Mesenchymal stem cell (in vitro differentiated cells and primary cell): ENCODE measurements around the gene CELF4.
A peak's percentile ranks its signal among the peaks of the same experiment; 100 is the strongest.

Source experiments
- DNase-seq: peaks from one replicate; pipeline ENCODE4 v3.0.0-alpha.2; 2013
- H2AFZ ChIP-seq: one replicate; pipeline ENCODE4 v1.6.1; 2013; ENCODE audit warnings: low read depth, mild to moderate bottlenecking, control low read depth, inconsistent platforms, low read length, moderate library complexity
- H2AK5ac ChIP-seq: 2 replicates; pipeline ENCODE4 v1.6.1; 2013; ENCODE audit warnings: low read length, moderate library complexity, mild to moderate bottlenecking, inconsistent platforms; ENCODE audit not compliant: severe bottlenecking
- H2BK120ac ChIP-seq: one replicate; pipeline ENCODE4 v1.6.1; 2013; ENCODE audit warnings: low read depth, mild to moderate bottlenecking, inconsistent platforms, low read length, moderate library complexity
- H2BK12ac ChIP-seq, 2 experiments: one replicate each; pipeline ENCODE4 v1.6.1; 2013; ENCODE audit warnings: inconsistent platforms in 2 of 2, low read length in 2 of 2, mild to moderate bottlenecking in 2 of 2, moderate library complexity in 2 of 2, control low read depth in 1 of 2
- H2BK15ac ChIP-seq: one replicate; pipeline ENCODE4 v1.6.1; 2013; ENCODE audit warnings: mild to moderate bottlenecking, low read depth, inconsistent platforms; ENCODE audit not compliant: poor library complexity, severe bottlenecking
- H2BK5ac ChIP-seq: 2 replicates; pipeline ENCODE4 v1.6.1; 2013; ENCODE audit warnings: low read depth, mild to moderate bottlenecking, low read length, control low read depth, inconsistent platforms; ENCODE audit not compliant: poor library complexity, severe bottlenecking
- H3K14ac ChIP-seq, 2 experiments: one replicate each; pipeline ENCODE4 v1.6.1; 2013; ENCODE audit warnings: inconsistent platforms in 2 of 2, low read length in 2 of 2, control low read depth in 1 of 2, mild to moderate bottlenecking in 1 of 2, moderate library complexity in 1 of 2
- H3K18ac ChIP-seq, 2 experiments: one replicate each; pipeline ENCODE4 v1.6.1; 2013; ENCODE audit warnings: inconsistent platforms in 2 of 2, low read length in 2 of 2, control low read depth in 1 of 2, low read depth in 1 of 2, mild to moderate bottlenecking in 1 of 2
- H3K23ac ChIP-seq, 2 experiments: one replicate each; pipeline ENCODE4 v1.6.1; 2013; ENCODE audit warnings: inconsistent platforms in 2 of 2, low read length in 2 of 2, mild to moderate bottlenecking in 2 of 2, moderate library complexity in 2 of 2, control low read depth in 1 of 2
- H3K27ac ChIP-seq: 2 replicates; pipeline ENCODE4 v1.5.1; 2013; ENCODE audit warnings: mild to moderate bottlenecking, moderate library complexity, low read length, control low read depth, inconsistent platforms; ENCODE audit not compliant: poor library complexity, severe bottlenecking
- H3K27me3 ChIP-seq, 2 experiments: 2 replicates each; pipeline versions ENCODE4 v1.6.1 to v1.7.0; 2013; ENCODE audit warnings: low read length in 2 of 2, mild to moderate bottlenecking in 2 of 2, moderate library complexity in 2 of 2, control low read depth in 1 of 2, inconsistent platforms in 1 of 2; ENCODE audit not compliant: control insufficient read depth in 1 of 2, insufficient read depth in 1 of 2
- H3K36me3 ChIP-seq, 2 experiments: 2 replicates each; pipeline versions ENCODE4 v1.6.1 to v1.7.0; 2013; ENCODE audit warnings: low read length in 2 of 2, control low read depth in 1 of 2, inconsistent platforms in 1 of 2, low read depth in 1 of 2, mild to moderate bottlenecking in 1 of 2; ENCODE audit not compliant: insufficient read depth in 2 of 2, control insufficient read depth in 1 of 2
- H3K4ac ChIP-seq, 2 experiments: one replicate each; pipeline ENCODE4 v1.6.1; 2013; ENCODE audit warnings: inconsistent platforms in 2 of 2, low read length in 2 of 2, mild to moderate bottlenecking in 2 of 2, moderate library complexity in 2 of 2, control low read depth in 1 of 2, low read depth in 1 of 2
- H3K4me1 ChIP-seq: 2 replicates; pipeline ENCODE4 v1.6.1; 2013; ENCODE audit warnings: low read depth, low read length, control low read depth; ENCODE audit not compliant: control insufficient read depth, insufficient read depth
- H3K4me2 ChIP-seq: 2 replicates; pipeline ENCODE4 v1.6.1; 2013; ENCODE audit warnings: low read length, mild to moderate bottlenecking, inconsistent platforms; ENCODE audit not compliant: poor library complexity, severe bottlenecking
- H3K4me3 ChIP-seq, 2 experiments: 2 replicates each; pipeline versions ENCODE4 v1.5.1 to v1.7.0; 2013; ENCODE audit warnings: low read length in 2 of 2, mild to moderate bottlenecking in 2 of 2, control low read depth in 1 of 2, low read depth in 1 of 2; ENCODE audit not compliant: insufficient read depth in 1 of 2
- H3K79me1 ChIP-seq: replicated peaks from 2 replicates; pipeline ENCODE4 v1.6.1; 2013; ENCODE audit warnings: mild to moderate bottlenecking, control low read depth, low read length, inconsistent platforms; ENCODE audit not compliant: poor library complexity, severe bottlenecking
- H3K9ac ChIP-seq: 2 replicates; pipeline ENCODE4 v1.7.0; 2013; ENCODE audit warnings: mild to moderate bottlenecking, low read length, moderate library complexity
- H3K9me3 ChIP-seq: 2 replicates; pipeline ENCODE4 v1.7.0; 2013; ENCODE audit warnings: mild to moderate bottlenecking, low read length; ENCODE audit not compliant: control insufficient read depth
- H4K8ac ChIP-seq: one replicate; pipeline ENCODE4 v1.6.1; 2013; ENCODE audit warnings: inconsistent platforms, mild to moderate bottlenecking, low read length, moderate library complexity
- H4K91ac ChIP-seq: one replicate; pipeline ENCODE4 v1.6.1; 2013; ENCODE audit warnings: mild to moderate bottlenecking, low read length, inconsistent platforms
- WGBS: methylation state at CpG from one replicate; pipeline ENCODE4 v1.1.7; 2013; ENCODE audit warnings: mixed read lengths; 5-methylcytosine and 5-hydroxymethylcytosine counted together

CELF4 gene

GRCh38 chr18:37451239-37451825 lies 114.3 kb downstream of the CELF4 start:
- H4K8ac ChIP-seq, result peak overlapping the region; percentile 12
- no peaks in the 10 kb centered on the region for H3K79me1 ChIP-seq
- no peak for DNase-seq
- 95% methylated on average over 14 of the region's 14 CpGs for WGBS
- H3K9ac ChIP-seq, result no peak overlapping the region
- no peak overlapping the region for H3K4me3 ChIP-seq
- H2BK5ac ChIP-seq, result no peak overlapping the region
- peak overlapping the region in 1 of 2 experiments; percentile 86 for H3K14ac ChIP-seq
- H3K18ac ChIP-seq, result peak overlapping the region in 1 of 2 experiments; percentile 13
- peaks cover 4% of the 10 kb centered on the region for H3K4me1 ChIP-seq
- H2AK5ac ChIP-seq, result no peak overlapping the region
- no peak overlapping the region for H3K4me2 ChIP-seq
- H2BK120ac ChIP-seq, result no peak overlapping the region
- H4K91ac ChIP-seq, result peak overlapping the region; percentile 77
- peaks cover 39 to 68% of the 10 kb centered on the region in 2 experiments for H3K27me3 ChIP-seq
- H3K23ac ChIP-seq, result peak overlapping the region in 1 of 2 experiments; percentile 1
- no peaks in the 10 kb centered on the region for H3K36me3 ChIP-seq
- H2AFZ ChIP-seq, result no peak overlapping the region
- no peaks in the 10 kb centered on the region for H3K9me3 ChIP-seq
- H2BK15ac ChIP-seq, result peak overlapping the region; percentile 17
- peak overlapping the region in 1 of 2 experiments; percentile 15 for H3K4ac ChIP-seq
- H3K27ac ChIP-seq, result no peak overlapping the region
- peak overlapping the region; percentile 28 to 30 for H2BK12ac ChIP-seq

DNA sequence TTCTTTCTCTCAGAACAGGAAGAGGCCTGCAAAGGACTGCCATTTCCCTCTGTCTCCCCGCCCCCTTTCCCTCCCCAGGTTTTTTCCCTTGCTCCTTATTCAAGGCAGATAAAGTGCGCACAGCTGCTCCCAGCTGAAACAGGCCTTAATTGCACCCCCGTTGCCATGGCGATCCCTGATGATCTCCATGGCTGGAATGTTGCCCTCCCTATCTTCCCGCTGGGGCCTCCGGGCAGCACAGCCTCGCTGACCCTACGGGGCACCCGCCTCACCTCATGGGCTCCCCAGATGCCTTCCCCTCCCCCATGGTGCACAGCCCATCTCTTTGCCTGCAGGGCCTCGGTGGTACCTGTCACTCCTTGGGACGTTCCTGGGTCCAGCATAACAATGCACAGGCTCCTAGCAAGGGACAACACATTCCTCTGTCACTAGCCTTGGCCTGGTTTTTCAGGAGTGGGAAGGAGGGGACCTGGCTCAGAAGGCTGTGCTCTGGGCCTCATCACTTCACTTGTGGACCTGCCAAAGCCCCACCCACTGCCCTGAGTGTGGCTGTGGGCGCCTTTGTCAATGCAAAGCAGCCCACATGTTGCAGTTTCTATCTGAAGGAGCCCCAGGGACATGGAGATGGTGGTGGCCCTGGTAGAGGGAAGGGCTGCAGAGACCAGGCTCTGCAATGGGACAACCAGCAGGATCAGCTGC lies 115.0 kb downstream of the CELF4 start:
- Histone ChIP-seq H3K4ac (peak overlapping the region in 1 of 2 experiments; percentile 15), H3K27me3 (peaks cover 46 to 75% of the 10 kb centered on the region in 2 experiments)
- DNase-seq, result peak; percentile 66

DNA sequence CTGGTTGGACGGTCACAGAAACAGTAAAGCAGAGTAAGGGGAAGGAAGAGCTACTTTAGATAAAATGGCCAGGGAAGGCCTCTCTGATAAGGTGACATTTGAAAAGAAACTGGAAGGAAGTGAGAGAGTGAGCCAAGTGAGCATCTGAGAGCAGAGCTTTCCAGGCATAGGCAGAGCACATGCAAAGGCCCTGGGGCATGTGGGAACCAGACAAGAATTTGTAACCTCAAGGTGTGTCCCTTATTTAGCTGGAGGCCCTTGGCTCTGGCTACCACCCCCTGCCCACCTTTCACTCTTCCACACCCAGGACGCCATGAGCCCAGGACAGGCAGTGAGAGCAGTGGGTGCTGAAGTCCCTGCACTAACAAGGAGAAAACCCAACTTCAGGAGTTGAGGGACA lies 116.0 kb downstream of the CELF4 start:
- H2BK15ac ChIP-seq, result no peak overlapping the region
- H3K9me3 ChIP-seq, result no peaks in the 10 kb centered on the region
- no peak overlapping the region for H3K23ac ChIP-seq
- no peak overlapping the region for H2BK5ac ChIP-seq
- H3K18ac ChIP-seq, result peak overlapping the region in 1 of 2 experiments; percentile 6
- H3K79me1 ChIP-seq, result no peaks in the 10 kb centered on the region
- H4K8ac ChIP-seq, result no peak overlapping the region
- no peak overlapping the region for H2AK5ac ChIP-seq
- no peak for DNase-seq
- H3K36me3 ChIP-seq, result no peaks in the 10 kb centered on the region
- 85% methylated on average over 2 of the region's 2 CpGs for WGBS
- H3K14ac ChIP-seq, result peak overlapping the region in 1 of 2 experiments; percentile 56
- H3K4ac ChIP-seq, result no peak overlapping the region
- H2AFZ ChIP-seq, result no peak overlapping the region
- no peak overlapping the region for H3K27ac ChIP-seq
- peaks cover 52 to 71% of the 10 kb centered on the region in 2 experiments for H3K27me3 ChIP-seq
- no peak overlapping the region for H4K91ac ChIP-seq
- H2BK12ac ChIP-seq, result peak overlapping the region in 1 of 2 experiments; percentile 3
- H3K4me3 ChIP-seq, result no peak overlapping the region
- H3K4me1 ChIP-seq, result peaks cover 4% of the 10 kb centered on the region
- no peak overlapping the region for H3K9ac ChIP-seq
- no peak overlapping the region for H3K4me2 ChIP-seq
- H2BK120ac ChIP-seq, result no peak overlapping the region

More for the DNA sequence above, 115.0 kb downstream of the CELF4 start:
- Histone ChIP-seq H2BK12ac (peak overlapping the region in 1 of 2 experiments; percentile 28), H2BK15ac (no peak overlapping the region), H3K79me1 (no peaks in the 10 kb centered on the region), H4K8ac (peak overlapping the region; percentile 10), H3K23ac (peak overlapping the region in 1 of 2 experiments; percentile 19), H3K9ac (no peak overlapping the region), H3K4me2 (no peak overlapping the region), H2AK5ac (no peak overlapping the region), H3K4me1 (peaks cover 4% of the 10 kb centered on the region), H3K4me3 (no peak overlapping the region), H3K14ac (peak overlapping the region in 1 of 2 experiments; percentile 74), H3K27ac (no peak overlapping the region), H2BK5ac (no peak overlapping the region), H3K36me3 (no peaks in the 10 kb centered on the region), H3K9me3 (no peaks in the 10 kb centered on the region), H4K91ac (peak overlapping the region; percentile 53), H2AFZ (peak overlapping the region; percentile 32), H3K18ac (peak overlapping the region in 1 of 2 experiments; percentile 40), H2BK120ac (no peak overlapping the region)
- 15% methylated on average over 12 of the region's 12 CpGs for WGBS

DNA sequence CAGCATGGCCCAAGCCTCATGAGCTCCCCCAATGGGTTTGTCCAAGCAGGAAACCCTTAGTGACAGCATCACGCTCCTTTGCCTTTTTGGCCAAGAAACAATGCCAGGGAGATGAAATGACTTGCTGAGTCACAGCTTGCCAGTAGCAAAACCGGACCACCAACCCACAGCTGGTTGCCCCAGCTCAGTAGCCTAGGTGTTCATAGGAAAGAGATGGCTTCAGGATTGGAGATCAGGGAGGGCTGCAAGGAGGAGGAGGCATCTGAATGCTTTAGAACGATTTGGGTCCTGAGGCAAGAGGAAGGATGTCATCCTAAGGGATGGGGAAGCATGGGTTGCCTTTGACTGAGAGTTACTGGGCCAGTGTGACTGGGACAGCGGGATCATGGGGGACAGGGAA lies 116.7 kb downstream of the CELF4 start:
- no peak overlapping the region for H3K27ac ChIP-seq
- H4K91ac ChIP-seq, result peak overlapping the region; percentile 56
- peaks cover 52 to 72% of the 10 kb centered on the region in 2 experiments for H3K27me3 ChIP-seq
- H3K4me3 ChIP-seq, result no peak overlapping the region
- no peak overlapping the region for H3K4ac ChIP-seq
- H3K18ac ChIP-seq, result peak overlapping the region in 1 of 2 experiments; percentile 50
- no peak for DNase-seq
- H3K14ac ChIP-seq, result peak overlapping the region in 1 of 2 experiments; percentile 64
- no peak overlapping the region for H2BK15ac ChIP-seq
- H3K9me3 ChIP-seq, result no peaks in the 10 kb centered on the region
- H2BK5ac ChIP-seq, result no peak overlapping the region
- no peak overlapping the region for H2AK5ac ChIP-seq
- peak overlapping the region in 1 of 2 experiments; percentile 10 for H3K23ac ChIP-seq
- H3K4me1 ChIP-seq, result peaks cover 4% of the 10 kb centered on the region
- no peak overlapping the region for H2BK12ac ChIP-seq
- 90% methylated on average over 4 of the region's 4 CpGs for WGBS
- H4K8ac ChIP-seq, result no peak overlapping the region
- no peak overlapping the region for H3K9ac ChIP-seq
- H3K36me3 ChIP-seq, result no peaks in the 10 kb centered on the region
- H2AFZ ChIP-seq, result no peak overlapping the region
- no peak overlapping the region for H3K4me2 ChIP-seq
- no peak overlapping the region for H2BK120ac ChIP-seq
- H3K79me1 ChIP-seq, result no peaks in the 10 kb centered on the region
